ACC112 (cell line): ENCODE data around the gene SUCNR1.

Experiments
- H2AFZ ChIP-seq: fragments of 200-600 bp; sonication (generic); one replicate; pipeline ENCODE4 v1.6.0; 2017; ENCODE audit warnings: antibody characterized with exemption, low read length; ENCODE audit not compliant: unreplicated experiment
- H3K27ac ChIP-seq: fragments of 200-600 bp; sonication (generic); 2 replicates; pipeline ENCODE4 v1.5.1; 2014; ENCODE audit warnings: low read depth, mild to moderate bottlenecking, antibody characterized with exemption, low read length, moderate library complexity
- H3K27me3 ChIP-seq: fragments of 200-600 bp; sonication (generic); 2 replicates; pipeline ENCODE4 v1.6.1; 2014; ENCODE audit warnings: mild to moderate bottlenecking, antibody characterized with exemption, low read length, moderate library complexity, mixed read lengths; ENCODE audit not compliant: insufficient read depth
- H3K36me3 ChIP-seq: fragments of 200-600 bp; sonication (generic); 2 replicates; pipeline ENCODE4 v1.6.1; 2016; ENCODE audit warnings: mild to moderate bottlenecking, antibody characterized with exemption, low read length, moderate library complexity, mixed read lengths; ENCODE audit not compliant: insufficient read depth
- H3K4me1 ChIP-seq: fragments of 200-600 bp; sonication (generic); one replicate; pipeline ENCODE4 v1.6.1; 2016; ENCODE audit warnings: low read length, mixed read lengths; ENCODE audit not compliant: insufficient read depth, unreplicated experiment, control insufficient read depth
- H3K4me3 ChIP-seq: fragments of 200-600 bp; sonication (generic); 2 replicates; pipeline ENCODE4 v1.5.1; 2014; ENCODE audit warnings: mild to moderate bottlenecking, low read depth, low read length
- H3K79me2 ChIP-seq: fragments of 200-600 bp; sonication (generic); one replicate; pipeline ENCODE4 v1.6.0; 2016; ENCODE audit warnings: low read length; ENCODE audit not compliant: control insufficient read depth, unreplicated experiment, insufficient read depth

The SUCNR1 gene

DNA sequence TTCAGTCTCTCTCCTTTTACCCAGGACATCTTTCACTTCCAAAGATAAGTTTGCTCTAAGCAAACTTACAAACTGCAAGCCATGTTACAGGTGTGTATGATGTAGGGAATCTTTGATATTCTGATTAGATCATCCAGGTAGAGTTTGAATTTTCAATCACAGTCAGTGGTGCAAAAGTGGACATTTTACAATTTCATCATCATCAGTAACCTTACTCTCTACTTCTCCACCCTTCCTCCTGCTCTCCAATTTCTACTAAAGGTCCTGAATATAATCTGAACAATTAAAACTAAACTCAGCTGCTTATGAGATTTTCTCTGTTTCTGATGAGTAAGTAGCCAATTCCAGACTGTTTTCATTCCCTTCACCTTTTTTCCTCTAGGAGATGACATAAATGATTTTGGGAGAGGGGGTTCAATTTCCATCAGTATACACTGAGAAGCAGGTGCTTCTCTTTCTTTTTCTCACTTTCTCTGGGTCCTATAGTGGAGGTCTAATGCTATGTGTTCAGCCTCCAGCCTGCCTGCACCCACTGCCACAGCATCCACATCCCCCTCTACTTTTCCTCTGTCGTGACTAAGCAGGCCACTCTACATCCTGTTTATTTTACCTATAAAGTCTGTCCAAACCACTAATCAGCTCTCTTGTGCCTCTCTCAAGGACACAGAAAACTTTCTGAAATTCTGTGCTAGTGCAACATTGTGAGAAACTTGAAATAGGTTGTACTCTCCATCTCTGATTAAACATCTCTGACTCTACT is 27.6 kb downstream of the SUCNR1 start:
- no peaks in the 10 kb centered on the region for H3K79me2 ChIP-seq
- H3K4me3 ChIP-seq: peak overlapping the region; percentile 8; the same call in 1 of the 2 replicates
- H3K27ac ChIP-seq: peak overlapping the region; percentile 3; the same call in 1 of the 2 replicates
- H3K27me3 ChIP-seq: no peaks in the 10 kb centered on the region
- H2AFZ ChIP-seq: peak overlapping the region; percentile 59
- H3K36me3 ChIP-seq: no peaks in the 10 kb centered on the region
- H3K4me1 ChIP-seq: peaks cover 51% of the 10 kb centered on the region

DNA sequence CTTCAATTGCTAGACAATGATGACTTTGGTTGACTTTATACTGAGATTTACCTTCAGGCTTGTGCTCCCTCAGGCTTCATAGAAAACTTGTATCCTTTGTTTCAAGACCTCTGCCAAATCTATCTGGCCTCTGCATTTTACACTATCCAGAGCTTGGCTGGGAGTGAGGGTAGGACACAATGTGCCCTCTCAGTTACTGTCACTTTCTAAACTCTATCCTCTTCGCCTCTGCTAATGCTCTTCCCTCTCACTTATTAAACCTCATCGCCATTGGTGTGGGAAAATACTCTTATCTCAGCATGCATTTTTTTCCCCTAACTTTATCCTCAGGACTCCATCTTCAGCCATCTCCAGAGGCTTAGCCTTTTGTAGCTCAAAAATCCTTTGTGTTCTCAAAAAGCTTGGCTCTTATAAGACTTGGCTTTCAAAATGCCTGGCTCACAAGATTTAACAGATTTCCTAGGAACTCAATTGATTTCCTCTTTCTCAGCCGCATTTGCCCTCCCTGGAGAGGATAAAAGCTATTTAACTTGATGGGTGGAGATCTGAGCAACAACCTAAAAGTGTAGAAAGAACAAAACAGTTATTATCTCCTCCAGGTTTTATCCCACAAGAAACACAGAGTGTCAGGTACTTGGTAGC is 28.3 kb downstream of the SUCNR1 start:
- H3K36me3 ChIP-seq: no peaks in the 10 kb centered on the region
- no peaks in the 10 kb centered on the region for H3K27me3 ChIP-seq
- no peaks in the 10 kb centered on the region for H3K79me2 ChIP-seq
- peak overlapping the region; percentile 59 for H2AFZ ChIP-seq
- H3K4me1 ChIP-seq: peaks cover 45% of the 10 kb centered on the region
- H3K27ac ChIP-seq: peak overlapping the region; percentile 3; the same call in 1 of the 2 replicates
- H3K4me3 ChIP-seq: no peak overlapping the region

DNA sequence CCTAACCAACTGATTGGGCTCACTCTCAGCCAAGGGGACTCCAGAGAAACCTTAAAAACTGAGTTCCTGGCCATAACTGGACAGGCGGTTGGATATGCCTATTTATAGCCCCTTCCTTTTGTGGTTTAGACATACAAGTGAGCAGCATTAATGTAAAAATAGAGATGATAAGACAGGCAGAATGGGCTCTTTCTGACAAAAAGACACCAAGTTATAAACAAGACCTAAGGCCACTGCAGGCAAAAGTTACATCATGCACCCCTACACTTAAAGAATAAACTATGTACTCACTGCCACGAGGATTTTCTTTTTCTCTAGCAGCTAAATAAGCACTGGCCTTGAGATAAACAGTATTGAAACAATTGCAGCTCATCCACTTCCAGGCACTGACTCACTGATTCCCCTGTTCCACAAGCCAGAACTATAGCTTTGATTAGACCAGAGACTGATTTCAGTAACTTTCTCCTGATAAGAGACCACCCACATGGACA is 30.1 kb downstream of the SUCNR1 start:
- H3K36me3 ChIP-seq: no peaks in the 10 kb centered on the region
- H3K79me2 ChIP-seq: no peaks in the 10 kb centered on the region
- peaks cover 44% of the 10 kb centered on the region for H3K4me1 ChIP-seq
- no peaks in the 10 kb centered on the region for H3K27me3 ChIP-seq
- peak overlapping the region; percentile 31; the same call in 1 of the 2 replicates for H3K27ac ChIP-seq
- peak overlapping the region; percentile 28 for H2AFZ ChIP-seq
- H3K4me3 ChIP-seq: no peak overlapping the region

DNA sequence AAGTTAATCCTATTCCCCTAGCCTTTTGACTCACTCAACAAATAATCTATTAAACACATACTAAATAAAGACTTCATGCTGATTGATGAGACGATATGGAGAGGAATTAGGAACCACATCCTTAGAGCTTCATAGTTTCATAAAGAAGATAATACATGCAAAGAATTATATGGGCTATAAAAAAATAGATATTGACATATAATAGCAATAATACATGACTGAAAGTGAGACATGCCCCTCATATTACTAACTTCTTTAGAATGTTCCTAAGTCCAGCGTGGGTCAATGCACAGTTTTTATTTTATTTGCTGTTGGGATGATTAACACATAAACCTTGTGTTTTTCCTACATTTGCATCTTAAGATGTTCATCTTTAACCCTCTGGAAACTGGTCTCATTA is 32.2 kb downstream of the SUCNR1 start:
- H3K27me3 ChIP-seq: no peaks in the 10 kb centered on the region
- H3K36me3 ChIP-seq: no peaks in the 10 kb centered on the region; the same call in 1 of the 2 replicates
- H2AFZ ChIP-seq: no peak overlapping the region
- no peak overlapping the region for H3K4me3 ChIP-seq
- H3K27ac ChIP-seq: no peak overlapping the region
- peaks cover 46% of the 10 kb centered on the region for H3K4me1 ChIP-seq
- no peaks in the 10 kb centered on the region for H3K79me2 ChIP-seq

DNA sequence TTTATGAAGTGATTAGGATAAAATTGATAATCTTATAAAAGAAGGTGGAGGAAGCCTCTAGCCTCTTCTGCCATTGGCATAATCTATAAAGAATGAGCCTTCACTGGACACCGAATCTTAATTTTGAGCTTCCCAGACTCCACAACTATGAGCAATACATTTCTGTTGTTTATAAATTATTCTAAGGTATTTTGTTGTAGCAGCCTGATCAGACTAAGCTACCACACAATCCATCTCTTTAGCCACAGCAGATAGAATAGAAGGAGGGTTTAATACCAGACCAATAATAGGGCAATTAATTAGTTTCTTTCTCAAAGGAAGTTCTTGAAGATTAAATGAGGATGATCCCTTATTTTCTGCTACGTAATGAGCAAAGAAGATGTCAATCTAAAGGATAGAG is 33.3 kb downstream of the SUCNR1 start:
- H3K27me3 ChIP-seq: no peaks in the 10 kb centered on the region
- H3K36me3 ChIP-seq: peaks cover 3% of the 10 kb centered on the region; the same call in 1 of the 2 replicates
- H3K4me1 ChIP-seq: peaks cover 37% of the 10 kb centered on the region
- H3K79me2 ChIP-seq: no peaks in the 10 kb centered on the region
- H2AFZ ChIP-seq: no peak overlapping the region
- H3K4me3 ChIP-seq: no peak overlapping the region
- no peak overlapping the region for H3K27ac ChIP-seq

DNA sequence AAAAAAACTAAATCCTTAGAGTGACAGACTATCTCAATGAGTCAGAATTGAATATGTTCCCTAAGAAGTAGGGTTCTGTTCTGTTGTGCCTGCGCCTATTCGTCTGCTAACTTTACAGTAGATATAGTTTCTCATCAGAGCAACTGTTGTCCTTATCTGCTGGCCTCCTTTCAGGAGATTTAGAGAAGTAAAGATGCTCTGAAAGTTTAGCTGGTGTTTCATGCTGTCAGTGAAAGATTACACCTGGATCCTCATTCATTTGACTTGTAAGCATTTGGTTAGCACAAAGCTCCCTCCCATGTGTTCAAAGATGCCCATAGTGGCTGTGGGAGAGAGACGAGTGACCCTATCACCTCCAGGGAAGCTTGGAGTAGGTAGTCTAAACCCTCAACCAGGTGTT is 35.0 kb downstream of the SUCNR1 start:
- no peak overlapping the region for H2AFZ ChIP-seq
- H3K36me3 ChIP-seq: peaks cover 3% of the 10 kb centered on the region; the same call in 1 of the 2 replicates
- no peaks in the 10 kb centered on the region for H3K27me3 ChIP-seq
- no peaks in the 10 kb centered on the region for H3K79me2 ChIP-seq
- peaks cover 30% of the 10 kb centered on the region for H3K4me1 ChIP-seq
- H3K27ac ChIP-seq: no peak overlapping the region
- no peak overlapping the region for H3K4me3 ChIP-seq

DNA sequence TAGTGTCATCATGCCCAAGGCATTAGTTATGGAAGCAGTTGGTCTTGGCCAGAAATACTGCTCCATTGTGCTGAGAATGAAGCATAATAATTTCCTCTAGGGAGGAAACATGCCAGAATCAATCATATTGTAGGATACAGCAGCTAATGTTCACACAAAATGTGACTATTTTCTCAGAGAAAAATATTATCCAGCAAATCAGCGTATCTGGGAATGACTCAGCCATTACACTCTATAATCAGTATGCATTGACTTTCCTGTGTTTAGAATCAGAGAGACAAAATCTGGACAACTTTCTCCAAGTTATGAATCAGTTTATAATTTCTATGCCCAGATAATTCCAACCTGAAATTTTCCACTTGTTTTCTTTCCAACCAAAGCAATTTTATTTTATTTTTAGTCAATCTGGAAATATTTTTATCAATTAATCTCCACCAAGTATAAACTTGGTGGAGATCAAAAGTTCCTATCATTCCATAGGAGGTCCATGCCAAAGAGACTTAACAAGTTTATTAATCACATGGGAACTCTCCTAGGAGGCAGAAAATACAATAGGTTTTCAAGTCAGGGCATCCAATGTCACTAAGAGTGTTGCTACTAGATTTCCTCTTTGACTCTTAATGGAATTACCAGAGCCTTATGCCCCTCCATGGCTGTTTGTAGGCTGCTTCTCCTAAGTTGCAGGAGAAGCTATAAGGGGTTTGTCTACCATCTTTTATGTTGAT is 36.4 kb downstream of the SUCNR1 start:
- no peak overlapping the region for H3K4me3 ChIP-seq
- peaks cover 21% of the 10 kb centered on the region for H3K4me1 ChIP-seq
- peak overlapping the region; percentile 46 for H3K27ac ChIP-seq
- H3K27me3 ChIP-seq: no peaks in the 10 kb centered on the region
- H2AFZ ChIP-seq: peak overlapping the region; percentile 39
- H3K36me3 ChIP-seq: peaks cover 3% of the 10 kb centered on the region; the same call in 1 of the 2 replicates
- H3K79me2 ChIP-seq: no peaks in the 10 kb centered on the region

DNA sequence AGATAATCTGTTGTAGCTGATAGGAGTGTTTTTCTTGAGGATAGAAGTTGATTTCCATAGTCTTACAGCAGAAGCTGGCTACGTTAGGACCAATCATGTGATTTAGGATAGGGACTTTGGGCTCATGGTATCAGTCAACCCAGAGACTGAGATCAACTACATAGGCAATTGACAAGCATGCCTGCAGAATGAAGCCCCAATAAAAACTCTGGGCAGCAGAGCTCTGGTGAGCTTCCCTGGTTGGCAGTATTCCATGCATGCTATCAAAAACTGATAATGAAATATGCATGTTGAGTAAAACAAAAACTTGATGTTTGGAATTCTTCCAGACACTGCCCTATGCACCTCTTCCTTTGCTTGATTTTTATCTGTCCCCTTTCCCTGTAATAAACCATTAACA is 38.0 kb downstream of the SUCNR1 start:
- no peak overlapping the region for H3K4me3 ChIP-seq
- H3K4me1 ChIP-seq: peaks cover 25% of the 10 kb centered on the region
- H3K27ac ChIP-seq: peak overlapping the region; percentile 16; the same call in 1 of the 2 replicates
- no peak overlapping the region for H2AFZ ChIP-seq
- H3K36me3 ChIP-seq: peaks cover 3% of the 10 kb centered on the region; the same call in 1 of the 2 replicates
- H3K79me2 ChIP-seq: no peaks in the 10 kb centered on the region
- H3K27me3 ChIP-seq: no peaks in the 10 kb centered on the region

DNA sequence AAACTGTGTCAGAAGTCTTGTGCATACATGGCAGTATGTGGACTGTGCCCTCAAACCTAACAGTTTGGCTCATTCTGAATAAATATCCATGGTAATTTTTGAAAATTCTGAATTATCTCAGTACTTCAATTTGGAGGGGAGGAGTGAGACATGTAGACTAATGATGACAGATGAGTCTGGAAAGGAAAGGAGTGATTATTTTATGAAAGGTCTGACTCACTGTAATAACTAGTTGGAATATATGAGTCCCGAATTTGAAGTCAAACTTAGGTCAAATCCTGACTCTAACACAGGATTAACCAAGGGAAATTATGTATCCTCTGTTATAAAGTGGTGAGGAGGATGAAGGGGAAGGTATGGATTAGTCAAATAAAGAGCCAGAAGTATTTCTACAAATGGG is 38.6 kb downstream of the SUCNR1 start:
- Histone ChIP-seq H3K27me3 (no peaks in the 10 kb centered on the region), H3K36me3 (peaks cover 3% of the 10 kb centered on the region; the same call in 1 of the 2 replicates), H3K79me2 (no peaks in the 10 kb centered on the region), H2AFZ (no peak overlapping the region), H3K4me3 (no peak overlapping the region), H3K27ac (peak overlapping the region; percentile 16), H3K4me1 (peaks cover 29% of the 10 kb centered on the region)

DNA sequence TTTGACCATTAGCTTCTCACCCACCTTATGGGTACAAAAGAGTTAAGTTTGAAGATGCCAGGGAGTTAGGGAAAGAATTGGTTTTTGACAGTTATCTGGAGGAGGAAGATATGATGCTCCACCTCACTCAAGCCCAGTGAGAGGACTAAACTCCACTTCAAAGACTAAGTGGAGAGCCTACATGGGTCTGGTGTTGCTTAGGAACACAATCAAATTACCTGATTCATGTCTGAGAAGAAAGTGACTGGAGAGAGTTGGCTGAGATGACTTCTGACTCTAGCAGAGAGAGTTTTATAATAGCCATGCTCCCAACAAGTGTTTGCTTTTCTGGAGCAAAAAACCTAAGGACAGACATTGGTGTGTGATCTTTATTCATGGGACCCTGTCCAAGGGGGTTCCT is 43.3 kb downstream of the SUCNR1 start:
- H2AFZ ChIP-seq: peak overlapping the region; percentile 7
- no peaks in the 10 kb centered on the region for H3K27me3 ChIP-seq
- H3K27ac ChIP-seq: no peak overlapping the region
- no peak overlapping the region for H3K4me3 ChIP-seq
- H3K36me3 ChIP-seq: no peaks in the 10 kb centered on the region
- no peaks in the 10 kb centered on the region for H3K79me2 ChIP-seq
- H3K4me1 ChIP-seq: peaks cover 15% of the 10 kb centered on the region
